Measurements from ENCODE around the gene ST6GALNAC4.

ST6GALNAC4 gene

DNA sequence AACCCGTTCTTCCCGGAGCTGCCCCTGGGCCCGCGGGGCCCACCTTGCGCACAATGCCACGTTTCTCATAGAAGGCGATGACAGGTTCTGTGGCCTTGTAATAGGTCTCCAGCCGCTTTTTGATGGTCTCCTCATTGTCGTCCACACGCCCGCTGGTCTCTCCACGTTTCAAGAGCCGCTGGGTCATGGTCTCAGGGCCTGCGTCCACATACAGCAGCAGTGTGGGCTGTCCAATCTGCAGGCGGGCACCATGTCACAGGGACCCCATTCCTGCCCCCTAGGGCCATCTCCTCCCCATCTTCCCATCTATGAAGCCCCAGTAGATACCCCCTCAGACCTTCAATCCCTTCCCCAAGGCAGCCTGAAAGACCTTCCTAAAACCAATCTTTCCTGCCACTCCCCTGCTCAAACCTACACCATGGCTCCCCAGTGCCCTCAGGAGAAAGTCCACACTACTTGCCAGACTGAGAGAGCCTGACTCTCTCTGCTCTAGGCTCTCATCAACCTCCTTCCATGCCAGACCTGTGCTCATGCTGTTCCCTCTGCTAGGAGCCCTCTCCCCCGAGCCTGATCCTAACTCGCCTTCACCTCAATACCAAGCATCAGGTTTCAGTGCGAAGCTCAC is 48.5 kb downstream of the ST6GALNAC4 start:
- DNase-seq, result no peak

DNA sequence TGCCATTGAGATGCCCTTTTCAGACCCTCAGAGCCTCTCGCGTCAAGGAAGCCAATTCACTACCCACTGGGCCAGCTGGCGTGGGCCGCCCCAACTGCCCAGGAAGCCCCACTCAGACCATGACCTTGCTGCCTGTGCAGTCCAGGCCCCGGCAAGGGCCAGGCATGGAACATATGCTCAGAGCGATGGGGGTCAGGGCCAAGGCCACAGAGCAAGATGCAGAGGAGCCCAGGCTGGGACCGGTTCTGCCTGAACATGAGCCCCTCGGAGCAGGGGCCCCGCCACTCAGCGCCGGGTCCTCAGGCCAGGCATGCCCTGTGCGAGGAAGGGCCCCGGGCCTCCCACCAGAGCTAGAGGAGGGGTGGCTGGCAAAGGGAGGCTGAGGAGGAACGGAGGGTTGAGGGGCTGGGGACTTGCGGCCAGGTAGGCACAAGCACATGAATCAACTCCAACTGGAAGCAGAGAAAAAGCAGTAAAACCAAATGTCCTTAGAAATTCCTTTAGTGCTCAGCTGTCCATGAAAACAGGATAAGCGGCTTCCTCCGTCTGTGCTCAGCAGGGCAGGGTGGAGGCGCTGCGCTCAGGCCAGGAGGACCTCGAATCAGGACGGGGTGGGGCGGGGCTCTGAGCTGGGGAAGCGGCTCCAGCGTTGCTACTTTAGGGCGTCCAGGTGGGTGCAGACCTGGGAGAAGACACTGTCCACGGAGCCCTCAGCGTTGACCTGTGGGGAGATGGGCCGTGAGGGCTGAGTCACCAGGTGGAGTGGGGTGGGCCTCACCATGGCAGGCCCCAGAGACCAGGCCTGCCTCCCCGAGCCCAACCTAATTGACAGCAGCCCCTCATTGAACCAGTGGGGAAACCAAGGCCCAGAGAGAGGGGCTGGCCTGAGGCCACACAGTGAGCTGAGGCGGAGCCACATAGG is 49.2 kb downstream of the ST6GALNAC4 start:
- no peak for DNase-seq

DNA sequence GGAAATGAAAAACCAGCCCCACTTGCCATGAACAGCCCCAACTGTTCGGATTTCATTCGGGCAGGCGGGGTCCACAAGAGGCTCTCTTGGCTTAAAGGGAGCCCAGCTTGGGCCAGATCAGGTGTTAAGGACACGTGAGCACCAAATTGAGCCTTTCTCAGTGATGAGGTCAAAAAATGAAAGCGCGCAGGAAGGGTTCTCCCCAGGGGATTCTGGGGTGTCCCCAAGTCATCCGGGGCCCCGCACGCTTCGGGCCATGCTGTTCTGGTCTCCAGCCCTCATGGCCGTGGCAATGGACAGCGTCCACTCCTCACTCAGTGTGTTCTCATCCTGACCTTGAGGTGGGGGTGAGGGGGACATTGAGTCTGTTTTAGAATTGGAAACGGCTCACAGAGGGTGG is 50.3 kb downstream of the ST6GALNAC4 start:
- DNase-seq, result no peak

DNA sequence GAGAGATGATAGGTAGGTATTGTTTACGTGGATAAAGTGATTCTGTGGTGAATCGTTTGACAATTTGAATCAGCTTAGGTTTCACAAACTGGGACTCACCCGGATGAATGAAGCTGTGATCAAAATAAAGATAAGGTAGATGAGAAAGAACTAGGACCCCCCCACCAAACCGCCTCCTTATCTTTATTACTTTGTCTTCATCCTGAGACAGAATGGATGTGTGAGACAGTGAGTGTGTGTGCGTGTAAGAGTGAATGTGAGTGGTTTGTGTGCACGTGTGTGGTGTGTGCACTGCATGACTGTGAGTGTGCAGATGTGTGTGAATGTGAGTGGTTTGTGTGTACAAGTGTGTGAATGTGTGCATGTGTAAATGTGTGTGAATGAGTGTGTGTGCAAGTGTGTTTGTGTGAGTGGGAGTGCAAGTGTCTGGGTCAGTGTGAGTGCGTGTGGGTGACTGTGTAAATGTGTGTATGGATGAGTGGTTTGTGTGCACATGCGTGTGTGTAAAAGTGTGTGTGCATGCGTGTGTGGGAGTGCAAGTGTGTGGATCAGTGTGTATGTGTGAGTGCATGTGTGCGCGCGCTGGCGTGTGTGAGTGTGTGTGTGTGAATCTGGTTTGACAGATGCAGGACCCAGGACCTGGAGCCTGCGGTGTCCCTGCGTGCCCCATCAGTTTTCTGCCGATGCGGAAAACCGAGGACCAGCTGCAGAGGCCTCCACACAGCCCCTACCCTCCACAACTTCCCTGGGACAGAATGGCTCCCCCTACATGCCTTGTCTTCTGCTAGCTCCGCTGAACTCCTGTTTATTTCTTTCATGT is 51.0 kb downstream of the ST6GALNAC4 start:
- DNase-seq, result peak; percentile 42

DNA sequence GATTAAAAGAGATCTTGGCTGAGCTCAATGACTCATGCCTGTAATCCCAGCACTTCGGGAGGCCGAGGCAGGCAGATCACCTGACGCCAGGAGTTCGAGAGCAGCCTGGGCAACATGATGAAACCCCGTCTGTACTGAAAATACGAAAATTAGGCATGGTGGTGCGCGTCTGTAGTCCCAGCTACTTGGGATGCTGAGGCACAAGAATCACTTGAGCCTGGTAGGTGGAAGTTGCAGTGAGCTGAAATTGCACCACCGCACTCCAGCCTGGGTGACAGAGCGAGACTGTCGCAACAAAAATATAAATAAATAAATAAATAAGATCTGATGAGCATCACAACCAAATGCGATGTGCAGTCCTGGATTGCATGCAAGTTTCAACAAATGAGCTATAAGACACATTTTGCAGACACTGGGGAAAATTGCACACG is 53.6 kb downstream of the ST6GALNAC4 start:
- DNase-seq, result no peak

DNA sequence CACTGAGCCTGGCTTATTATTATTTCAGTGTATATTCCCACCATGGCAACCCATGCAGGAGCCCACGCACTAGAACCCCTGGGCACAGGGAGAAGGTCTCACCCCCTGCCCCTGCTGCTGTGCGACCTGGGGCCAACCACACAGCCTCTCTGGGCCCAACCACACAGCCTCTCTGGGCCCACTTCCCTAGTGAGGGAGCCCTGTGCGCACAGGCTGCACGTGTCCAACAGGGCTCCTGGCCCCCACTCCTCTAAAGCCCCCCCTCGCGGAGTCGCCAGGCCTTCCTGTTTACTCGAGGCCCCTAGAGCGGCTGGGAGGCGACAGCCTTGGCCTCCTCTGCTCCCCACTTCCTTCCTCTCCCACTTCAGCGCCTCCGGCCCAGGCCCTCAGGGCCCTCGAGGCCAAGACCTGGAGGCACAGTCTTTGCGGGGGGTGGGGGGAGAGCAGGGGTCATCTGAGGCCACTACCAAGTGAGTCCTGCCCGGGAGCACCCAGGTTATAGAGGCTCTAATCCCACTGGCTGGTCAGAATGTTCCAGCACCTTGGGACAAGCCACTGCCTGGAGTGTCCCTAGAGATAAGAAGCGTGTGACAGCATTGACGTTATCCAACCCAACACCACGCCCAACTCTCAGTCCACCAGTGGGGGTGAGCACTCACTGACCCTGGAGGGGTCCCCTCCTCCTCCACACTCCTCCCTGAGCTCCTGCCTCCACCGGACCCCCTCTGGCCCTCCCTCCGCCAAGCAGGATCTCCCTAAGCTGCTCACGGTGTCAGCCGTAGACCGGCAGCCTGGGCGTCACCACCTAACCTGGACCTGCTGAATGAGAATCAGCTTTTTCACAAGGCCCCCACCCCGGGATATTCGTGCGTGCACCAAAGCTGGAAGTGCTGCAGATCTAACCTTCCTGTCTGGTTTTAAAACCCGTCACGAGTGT is 54.5 kb downstream of the ST6GALNAC4 start:
- DNase-seq, result peak; percentile 87

DNA sequence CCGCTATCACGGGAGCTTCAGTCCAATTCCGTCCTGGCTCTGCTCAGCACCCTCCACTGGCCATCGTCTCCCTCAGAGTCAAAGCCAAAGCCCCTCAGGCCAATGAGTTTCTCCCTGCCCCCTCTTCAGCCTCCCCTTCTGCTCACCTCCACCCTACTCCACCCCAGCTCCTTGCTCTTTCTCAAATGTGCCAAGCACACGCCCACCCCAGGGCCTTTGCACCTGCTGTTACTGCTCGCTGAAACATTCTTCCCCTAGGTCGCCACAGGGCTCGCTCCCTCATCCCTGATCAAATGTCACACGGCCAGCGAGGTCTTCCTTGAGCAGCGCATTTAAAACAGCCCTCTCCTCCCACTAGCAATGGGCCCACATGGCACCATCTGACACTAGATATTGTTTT is 56.1 kb downstream of the ST6GALNAC4 start:
- DNase-seq, result peak; percentile 32

DNA sequence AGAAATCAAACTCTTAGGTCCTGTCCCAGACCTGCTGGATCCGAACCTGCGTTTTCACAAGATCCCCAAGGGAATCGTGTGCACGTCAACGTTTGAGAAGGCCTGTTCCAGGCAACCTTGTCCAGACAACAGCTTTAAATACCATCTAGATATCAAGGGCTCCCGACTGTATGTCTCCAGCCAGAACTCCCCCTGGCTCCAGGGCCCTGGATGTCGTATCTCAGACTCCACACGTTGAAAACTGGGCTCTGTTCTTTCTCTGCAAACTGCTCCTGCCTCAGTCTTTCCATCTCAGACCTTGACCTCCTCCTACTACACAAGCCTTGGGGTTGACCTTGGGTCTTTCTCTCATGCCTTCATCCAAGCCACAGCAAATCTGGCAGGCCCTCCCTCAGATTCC is 56.6 kb downstream of the ST6GALNAC4 start:
- no peak for DNase-seq

DNA sequence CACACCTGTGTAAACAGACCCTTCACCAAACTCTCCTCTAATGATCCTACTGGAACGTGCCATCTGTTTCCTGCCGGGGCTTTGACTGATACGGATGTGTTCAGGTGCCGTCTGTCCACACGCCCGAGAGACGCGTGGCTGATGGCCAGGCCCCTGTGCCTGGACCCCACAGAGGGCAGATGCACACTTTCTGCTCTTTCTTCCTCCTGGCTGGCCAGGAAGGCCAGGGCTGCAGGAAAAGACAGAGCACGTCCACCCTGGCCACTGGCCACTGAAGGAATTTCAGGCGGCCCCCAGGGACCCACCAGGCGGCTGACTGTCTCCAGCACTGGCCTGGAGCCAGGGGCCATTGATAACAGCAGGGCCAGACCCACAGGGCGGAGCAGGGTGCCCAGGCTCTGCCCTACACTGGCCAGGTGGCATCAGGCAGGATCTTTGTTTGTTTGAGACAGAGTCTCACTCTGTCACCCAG is 58.8 kb downstream of the ST6GALNAC4 start:
- peak; percentile 86 for DNase-seq
